ENCODE measurements around the gene MPC1L. TPM values are rescaled to one million over a fixed set of nuclear protein-coding genes. Genes with fewer than 3 reads are reported as not detected.

The MPC1L gene
- total and polyA plus RNA-seq, 9 of the 15 experiments (the other 6 are each of a cell fraction or from before 2014, with no cell fraction given) = not detected

- peak; percentile 99 for TF ChIP-seq NRF1 (conservative IDR thresholded peaks at IDR 0.05 in 1 of 2, IDR thresholded peaks at IDR 0.05 in 1 of 2)
- TF ChIP-seq L3MBTL2 (IDR thresholded peaks at IDR 0.05) = peak; percentile 42; the same call in 1 of the 2 replicates
- TF ChIP-seq, protein P1, sequence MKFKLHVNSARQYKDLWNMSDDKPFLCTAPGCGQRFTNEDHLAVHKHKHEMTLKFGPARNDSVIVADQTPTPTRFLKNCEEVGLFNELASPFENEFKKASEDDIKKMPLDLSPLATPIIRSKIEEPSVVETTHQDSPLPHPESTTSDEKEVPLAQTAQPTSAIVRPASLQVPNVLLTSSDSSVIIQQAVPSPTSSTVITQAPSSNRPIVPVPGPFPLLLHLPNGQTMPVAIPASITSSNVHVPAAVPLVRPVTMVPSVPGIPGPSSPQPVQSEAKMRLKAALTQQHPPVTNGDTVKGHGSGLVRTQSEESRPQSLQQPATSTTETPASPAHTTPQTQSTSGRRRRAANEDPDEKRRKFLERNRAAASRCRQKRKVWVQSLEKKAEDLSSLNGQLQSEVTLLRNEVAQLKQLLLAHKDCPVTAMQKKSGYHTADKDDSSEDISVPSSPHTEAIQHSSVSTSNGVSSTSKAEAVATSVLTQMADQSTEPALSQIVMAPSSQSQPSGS (CRISPR knock-in tag; IDR thresholded peaks at IDR 0.05) = no peak
- TF ChIP-seq ZNF445 (CRISPR knock-in tag; IDR thresholded peaks at IDR 0.05; ENCODE audit: low read depth) = no peak
- peak; percentile 74 for TF ChIP-seq HMGN3 (IDR thresholded peaks at IDR 0.05; ENCODE audit: borderline replicate concordance, extremely low read depth, insufficient read length, low read depth, low read length)
- 0 out of 2 replicates have a peak, but pooled peaks have one; percentile 14 for TF ChIP-seq JUND (IDR thresholded peaks at IDR 0.05; ENCODE audit: borderline replicate concordance, low read depth, low read length)
- TF ChIP-seq JUND (tag; IDR thresholded peaks at IDR 0.05; ENCODE audit: borderline replicate concordance, low read depth, low read length) = no peak
- peak; percentile 48; the same call in 1 of the 2 replicates for TF ChIP-seq SUPT5H (IDR thresholded peaks at IDR 0.05)
- no peak for TF ChIP-seq HCFC1 (IDR thresholded peaks at IDR 0.05; ENCODE audit: low read depth, low read length)
- TF ChIP-seq CBX2 (IDR thresholded peaks at IDR 0.05; ENCODE audit: insufficient read depth, low read length, poor library complexity, severe bottlenecking) = no peak
- no peak for TF ChIP-seq ZNF143 (CRISPR knock-in tag; IDR thresholded peaks at IDR 0.05)
- TF ChIP-seq KDM5B (IDR thresholded peaks at IDR 0.05; ENCODE audit: insufficient replicate concordance, low read depth, low read length) = peak; percentile 46
- TF ChIP-seq AFF1 (IDR thresholded peaks at IDR 0.05; ENCODE audit: low read depth in 1 of 2, partially characterized antibody in 2 of 2) = no peak
- TF ChIP-seq, protein P2, sequence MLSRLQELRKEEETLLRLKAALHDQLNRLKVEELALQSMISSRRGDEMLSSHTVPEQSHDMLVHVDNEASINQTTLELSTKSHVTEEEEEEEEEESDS (CRISPR knock-in tag; IDR thresholded peaks at IDR 0.05) = no peak
- no peak for TF ChIP-seq ZNF592 (IDR thresholded peaks at IDR 0.05)
- TF ChIP-seq RUNX1 (IDR thresholded peaks at IDR 0.05; ENCODE audit: low read depth) = no peak
- TF ChIP-seq CXXC5 (CRISPR knock-in tag; IDR thresholded peaks at IDR 0.05) = peak; percentile 31; the same call in 1 of the 2 replicates
Observed at GRCh38 chrX:40647307-40648197, 24.3 kb downstream of the MPC1L start, which contains the start of gene CXorf38 (continued).
